Small intestine (tissue), 7 donors: ENCODE results near the gene RAB21. TPM values are rescaled to one million over a fixed set of nuclear protein-coding genes. Genes with fewer than 3 reads are reported as not detected.

ENCODE experiments used
- DNase-seq, 2 donors: peaks; one replicate each; pipeline versions ENCODE4 v3.0.0 to v3.0.0-alpha.2; 2013
- FAIRE-seq: peaks from 2 replicates; lab custom pipeline; 2012; peaks lifted over from hg19 to GRCh38; lab: Jason Lieb, UNC
- H3K27ac ChIP-seq, 3 donors: one replicate each; pipeline ENCODE4 v1.5.1; 2013; ENCODE audit warnings: low read length in 2 of 3, mild to moderate bottlenecking in 2 of 3, control low read depth in 1 of 3, inconsistent platforms in 1 of 3, low read depth in 1 of 3, moderate library complexity in 1 of 3
- H3K27me3 ChIP-seq, 3 donors: one replicate each; pipeline ENCODE4 v1.6.1; 2013; ENCODE audit warnings: low read length in 3 of 3, inconsistent platforms in 1 of 3; ENCODE audit not compliant: control insufficient read depth in 3 of 3, insufficient read depth in 3 of 3
- H3K36me3 ChIP-seq, 3 donors: one replicate each; pipeline ENCODE4 v1.6.1; 2013; ENCODE audit warnings: low read length in 3 of 3, inconsistent platforms in 1 of 3, low read depth in 1 of 3, mild to moderate bottlenecking in 1 of 3, moderate library complexity in 1 of 3; ENCODE audit not compliant: control insufficient read depth in 3 of 3, insufficient read depth in 2 of 3
- H3K4me1 ChIP-seq, 3 donors: one replicate each; pipeline ENCODE4 v1.6.1; 2013; ENCODE audit warnings: low read length in 2 of 3, inconsistent platforms in 1 of 3, low read depth in 1 of 3, mild to moderate bottlenecking in 1 of 3, moderate library complexity in 1 of 3; ENCODE audit not compliant: control insufficient read depth in 3 of 3, insufficient read depth in 2 of 3
- H3K4me3 ChIP-seq, 3 donors: one replicate each; pipeline ENCODE4 v1.5.1; 2013; ENCODE audit warnings: low read length in 3 of 3, control low read depth in 1 of 3, inconsistent platforms in 1 of 3, low read depth in 1 of 3, mild to moderate bottlenecking in 1 of 3, moderate library complexity in 1 of 3
- H3K9me3 ChIP-seq, 2 donors: one replicate each; pipeline ENCODE4 v1.6.1; 2013; ENCODE audit warnings: low read depth in 1 of 2, low read length in 1 of 2; ENCODE audit not compliant: control insufficient read depth in 2 of 2, insufficient read depth in 1 of 2
- WGBS, 3 donors: extraction: QIAGEN DNeasy Blood & Tissue Kit; methylation state at CpG; one replicate each; pipeline ENCODE4 v1.1.7; 2013; 5-methylcytosine and 5-hydroxymethylcytosine counted together
- polyA plus RNA-seq, 4 donors: library from polyadenylated mRNA; stranded (reverse) in 3 of 4; unstranded in 1 of 4; fragments of 200-250 nt in 3 of 4; fragments of 120-200 nt in 1 of 4; gene quantifications; one replicate each; pipeline versions ENCODE4 v1.2.1 to v1.2.3, GENCODE V29; 2013
- donor health status: healthy with polysubstance abuse.
- donor health status: control.
- donor health status: control.
- donor health status: Bipolar disorder and iron deficiency.
- donor health status: healthy.

The RAB21 gene
- polyA plus RNA-seq, 4 donors, result 15.4 to 55.7 (median 20.4) TPM

- H3K27me3 ChIP-seq, result no peaks in the 10 kb centered on the region
- no peak for FAIRE-seq
- H3K9me3 ChIP-seq, result no peaks in the 10 kb centered on the region
- no peak overlapping the region for H3K27ac ChIP-seq
- DNase-seq, result no peak
- H3K36me3 ChIP-seq, result no peaks in the 10 kb centered on the region
- 93 to 96% (median 94%) methylated on average over 4 of the region's 4 CpGs for WGBS, 3 donors
- no peak overlapping the region for H3K4me3 ChIP-seq
- no peaks in the 10 kb centered on the region for H3K4me1 ChIP-seq
These were observed 32.7 kb upstream of the RAB21 start for GRCh38 chr12:71721783-71722505.

- no peak overlapping the region for H3K27ac ChIP-seq
- FAIRE-seq (no peak), DNase-seq (no peak)
- no peaks in the 10 kb centered on the region for H3K9me3 ChIP-seq
- no peak overlapping the region for H3K4me3 ChIP-seq
- H3K36me3 ChIP-seq, result no peaks in the 10 kb centered on the region
- H3K27me3 ChIP-seq, result no peaks in the 10 kb centered on the region
- WGBS, 3 donors, result 89 to 94% (median 90%) methylated on average over 3 of the region's 3 CpGs
- H3K4me1 ChIP-seq, result no peaks in the 10 kb centered on the region
These were observed 29.7 kb upstream of the RAB21 start for GRCh38 chr12:71725011-71725410.

- Histone ChIP-seq H3K27ac (no peak overlapping the region), H3K4me3 (no peak overlapping the region), H3K27me3 (no peaks in the 10 kb centered on the region), H3K9me3 (no peaks in the 10 kb centered on the region), H3K36me3 (no peaks in the 10 kb centered on the region), H3K4me1 (no peaks in the 10 kb centered on the region)
- DNase-seq, result peak in 1 of 2 donors; percentile 23
- FAIRE-seq, result no peak
- WGBS, 3 donors, result 28 to 64% (median 37%) methylated on average over 2 of the region's 2 CpGs
These were observed 28.1 kb upstream of the RAB21 start for GRCh38 chr12:71726548-71726947.

GRCh38 chr12:71727958-71728357 lies 26.7 kb upstream of the RAB21 start:
- H3K27ac ChIP-seq, result no peak overlapping the region
- FAIRE-seq (no peak), DNase-seq (no peak)
- H3K4me1 ChIP-seq, result no peaks in the 10 kb centered on the region
- no peaks in the 10 kb centered on the region for H3K36me3 ChIP-seq
- H3K4me3 ChIP-seq, result no peak overlapping the region
- 78 to 89% (median 88%) methylated on average over 5 of the region's 5 CpGs for WGBS, 3 donors
- no peaks in the 10 kb centered on the region for H3K9me3 ChIP-seq
- no peaks in the 10 kb centered on the region for H3K27me3 ChIP-seq

GRCh38 chr12:71730936-71731335 lies 23.7 kb upstream of the RAB21 start:
- Histone ChIP-seq H3K27me3 (no peaks in the 10 kb centered on the region), H3K9me3 (no peaks in the 10 kb centered on the region), H3K4me3 (no peak overlapping the region), H3K36me3 (no peaks in the 10 kb centered on the region), H3K27ac (no peak overlapping the region), H3K4me1 (no peaks in the 10 kb centered on the region)
- WGBS, 3 donors, result 74 to 80% (median 76%) methylated on average over 7 of the region's 7 CpGs
- FAIRE-seq, result no peak
- DNase-seq, result no peak

- no peaks in the 10 kb centered on the region for H3K36me3 ChIP-seq
- H3K4me1 ChIP-seq, result no peaks in the 10 kb centered on the region
- DNase-seq (peak; percentile 17 to 58), FAIRE-seq (no peak)
- peak overlapping the region in 2 of 3 donors; percentile 56 to 74 for H3K27ac ChIP-seq
- peak overlapping the region in 1 of 3 donors; percentile 10 for H3K4me3 ChIP-seq
- 62 to 71% (median 70%) methylated on average over 21 of the region's 21 CpGs for WGBS, 3 donors
- H3K27me3 ChIP-seq, result no peaks in the 10 kb centered on the region
- no peaks in the 10 kb centered on the region for H3K9me3 ChIP-seq
These were observed 23.0 kb upstream of the RAB21 start for GRCh38 chr12:71731439-71732356.

GRCh38 chr12:71732357-71732712 lies 22.3 kb upstream of the RAB21 start:
- Histone ChIP-seq H3K4me1 (no peaks in the 10 kb centered on the region), H3K27ac (peak overlapping the region in 2 of 3 donors; percentile 56 to 74), H3K27me3 (no peaks in the 10 kb centered on the region), H3K9me3 (no peaks in the 10 kb centered on the region), H3K36me3 (no peaks in the 10 kb centered on the region), H3K4me3 (peak overlapping the region in 1 of 3 donors; percentile 10)
- FAIRE-seq, result no peak
- 70 to 77% (median 71%) methylated on average over 3 of the region's 3 CpGs for WGBS, 3 donors
- no peak for DNase-seq

GRCh38 chr12:71737197-71737596 lies 17.5 kb upstream of the RAB21 start:
- FAIRE-seq, result no peak
- Histone ChIP-seq H3K27me3 (no peaks in the 10 kb centered on the region), H3K4me3 (no peak overlapping the region), H3K9me3 (no peaks in the 10 kb centered on the region), H3K36me3 (no peaks in the 10 kb centered on the region), H3K27ac (no peak overlapping the region), H3K4me1 (no peaks in the 10 kb centered on the region)
- 88 to 93% (median 90%) methylated on average over 1 of the region's 1 CpG for WGBS, 3 donors
- DNase-seq, result no peak
